Epithelial cell of esophagus (primary cell): ENCODE results near the gene XDH.

ENCODE experiments used
- DNase-seq: peaks from one replicate; pipeline ENCODE4 v3.0.0; 2010; ENCODE audit warnings: low read depth
- H3K4me3 ChIP-seq: 2 replicates; pipeline ENCODE4 v1.5.1; 2011; ENCODE audit warnings: mild to moderate bottlenecking, low read length, control low read depth
- TF ChIP-seq, protein P1 (sequence below): IDR thresholded peaks from 2 replicates; pipeline ENCODE4 v1.5.1; 2011; ENCODE audit warnings: low read depth, mild to moderate bottlenecking, low read length, control low read depth, inconsistent platforms; ENCODE audit not compliant: insufficient read depth; ENCODE audit errors: missing control alignments

The XDH gene

DNA sequence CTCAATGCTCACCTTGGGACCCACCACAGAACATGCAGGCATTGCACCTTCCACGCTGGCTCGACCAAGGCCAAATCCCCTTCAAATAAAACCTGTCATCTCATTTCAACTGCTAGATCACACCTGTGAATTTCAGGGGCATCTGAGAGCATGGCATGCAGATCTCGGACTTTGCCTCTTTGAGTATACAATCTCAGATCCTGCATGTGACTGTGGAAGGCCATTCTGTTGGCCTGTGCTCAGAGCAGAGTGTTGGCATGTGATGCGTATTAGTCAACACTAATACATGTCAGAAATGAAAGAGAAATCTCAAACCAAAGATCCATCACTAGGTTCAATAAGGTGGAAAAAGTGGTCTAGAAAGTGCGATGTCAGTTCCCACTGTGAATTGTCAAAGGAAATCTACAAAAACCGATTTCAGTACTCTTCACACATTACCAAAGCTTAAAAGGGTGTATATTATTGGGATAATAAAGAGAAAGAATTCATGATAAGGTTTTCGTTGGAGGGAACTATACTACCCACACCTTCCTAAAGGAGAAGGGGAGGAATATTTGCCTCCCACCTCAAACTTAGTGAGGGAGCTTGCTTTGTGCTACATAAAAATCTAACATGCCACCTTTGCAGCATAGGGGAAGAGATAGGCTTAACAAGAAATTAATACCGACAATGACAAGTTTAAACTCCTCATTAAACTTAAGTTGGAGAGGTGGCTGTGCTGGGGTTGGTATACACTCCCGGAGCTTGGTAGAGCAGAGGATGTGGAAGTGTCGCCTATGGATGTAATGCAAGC is 7.8 kb downstream of the XDH start:
- no peak overlapping the region for H3K4me3 ChIP-seq
- TF ChIP-seq, protein P1, sequence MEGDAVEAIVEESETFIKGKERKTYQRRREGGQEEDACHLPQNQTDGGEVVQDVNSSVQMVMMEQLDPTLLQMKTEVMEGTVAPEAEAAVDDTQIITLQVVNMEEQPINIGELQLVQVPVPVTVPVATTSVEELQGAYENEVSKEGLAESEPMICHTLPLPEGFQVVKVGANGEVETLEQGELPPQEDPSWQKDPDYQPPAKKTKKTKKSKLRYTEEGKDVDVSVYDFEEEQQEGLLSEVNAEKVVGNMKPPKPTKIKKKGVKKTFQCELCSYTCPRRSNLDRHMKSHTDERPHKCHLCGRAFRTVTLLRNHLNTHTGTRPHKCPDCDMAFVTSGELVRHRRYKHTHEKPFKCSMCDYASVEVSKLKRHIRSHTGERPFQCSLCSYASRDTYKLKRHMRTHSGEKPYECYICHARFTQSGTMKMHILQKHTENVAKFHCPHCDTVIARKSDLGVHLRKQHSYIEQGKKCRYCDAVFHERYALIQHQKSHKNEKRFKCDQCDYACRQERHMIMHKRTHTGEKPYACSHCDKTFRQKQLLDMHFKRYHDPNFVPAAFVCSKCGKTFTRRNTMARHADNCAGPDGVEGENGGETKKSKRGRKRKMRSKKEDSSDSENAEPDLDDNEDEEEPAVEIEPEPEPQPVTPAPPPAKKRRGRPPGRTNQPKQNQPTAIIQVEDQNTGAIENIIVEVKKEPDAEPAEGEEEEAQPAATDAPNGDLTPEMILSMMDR, result no peak
- DNase-seq, result no peak

DNA sequence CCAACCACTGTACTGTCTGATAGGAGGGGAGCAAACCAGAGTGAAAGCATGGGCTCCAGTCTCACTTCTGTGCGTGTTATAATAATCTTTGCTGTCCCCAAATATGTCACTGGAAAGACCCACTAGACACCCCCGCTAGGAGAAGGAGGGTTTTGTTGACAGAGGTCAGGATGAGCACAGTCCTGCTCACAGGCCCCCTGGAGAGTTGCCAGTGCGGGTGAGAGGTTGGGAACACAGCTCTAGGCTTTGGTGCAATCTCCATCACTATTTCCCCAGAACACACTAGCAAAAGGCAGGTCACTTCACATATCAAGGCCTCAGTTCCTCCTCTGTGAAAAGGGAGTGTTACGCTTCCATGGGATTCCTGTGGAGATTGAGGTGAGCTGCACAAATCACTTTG is 9.7 kb downstream of the XDH start:
- H3K4me3 ChIP-seq, result no peak overlapping the region
- DNase-seq, result no peak
- TF ChIP-seq, protein P1, result no peak

DNA sequence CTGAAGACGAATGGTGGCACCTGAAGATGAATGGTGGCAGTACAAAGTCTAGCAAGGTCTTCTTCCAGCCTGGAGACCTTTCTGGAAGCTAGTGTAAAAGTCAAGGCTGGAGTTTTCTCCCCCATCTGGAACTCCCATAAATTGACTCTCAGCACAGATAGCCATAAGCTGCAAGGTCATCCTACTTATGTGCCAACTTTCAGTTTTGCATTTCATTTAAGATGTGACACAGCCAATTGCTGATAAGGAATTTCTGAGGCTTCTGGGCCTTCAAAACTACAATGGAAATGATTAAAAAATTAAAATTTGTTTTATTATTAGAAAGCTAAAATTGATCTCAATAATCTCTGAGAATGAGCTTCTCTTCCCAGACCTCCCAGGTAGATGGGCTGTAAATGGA is 10.2 kb downstream of the XDH start:
- H3K4me3 ChIP-seq, result no peak overlapping the region
- no peak for DNase-seq
- TF ChIP-seq, protein P1, result no peak

DNA sequence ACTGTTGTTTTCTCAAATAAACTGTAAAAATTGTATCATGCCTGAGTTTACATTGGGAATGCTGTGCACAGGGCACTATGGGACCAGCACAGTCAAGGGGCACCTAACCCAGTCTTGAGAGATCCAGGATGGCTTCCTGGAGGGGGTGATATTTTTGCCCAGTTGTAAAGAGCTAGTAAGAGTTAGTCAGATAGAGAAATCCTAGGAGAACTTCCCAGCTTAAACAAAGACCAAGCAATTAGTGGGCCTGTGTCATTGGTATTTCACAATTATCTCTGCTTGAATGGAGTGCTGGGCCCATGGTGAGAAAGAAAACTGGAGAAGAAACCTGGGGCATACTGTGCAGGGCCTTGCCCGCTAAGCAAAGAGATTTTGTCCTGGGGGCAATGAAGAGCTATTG is 12.2 kb downstream of the XDH start:
- TF ChIP-seq, protein P1, result no peak
- no peak overlapping the region for H3K4me3 ChIP-seq
- peak; percentile 75 for DNase-seq

DNA sequence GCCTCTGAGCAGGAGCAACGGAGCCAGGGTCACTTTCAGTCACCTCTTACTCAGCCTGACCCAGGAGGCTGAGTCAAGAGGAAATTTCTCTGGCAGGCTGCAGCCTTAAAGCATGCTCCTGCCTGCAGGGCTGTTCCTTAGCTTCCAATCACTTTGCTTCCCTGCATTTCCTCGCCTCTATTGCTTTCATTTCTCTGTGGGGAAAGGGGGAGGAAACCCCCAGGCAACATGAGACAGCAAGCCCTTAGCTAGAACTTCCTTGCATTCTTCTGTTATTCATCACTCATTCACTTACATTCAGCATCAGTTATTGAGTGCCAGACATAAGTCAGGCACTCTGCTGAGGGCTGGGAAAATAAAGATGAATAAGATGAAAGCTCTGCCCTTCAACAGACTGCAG is 13.0 kb downstream of the XDH start:
- no peak overlapping the region for H3K4me3 ChIP-seq
- DNase-seq, result peak; percentile 100
- TF ChIP-seq, protein P1, result no peak

DNA sequence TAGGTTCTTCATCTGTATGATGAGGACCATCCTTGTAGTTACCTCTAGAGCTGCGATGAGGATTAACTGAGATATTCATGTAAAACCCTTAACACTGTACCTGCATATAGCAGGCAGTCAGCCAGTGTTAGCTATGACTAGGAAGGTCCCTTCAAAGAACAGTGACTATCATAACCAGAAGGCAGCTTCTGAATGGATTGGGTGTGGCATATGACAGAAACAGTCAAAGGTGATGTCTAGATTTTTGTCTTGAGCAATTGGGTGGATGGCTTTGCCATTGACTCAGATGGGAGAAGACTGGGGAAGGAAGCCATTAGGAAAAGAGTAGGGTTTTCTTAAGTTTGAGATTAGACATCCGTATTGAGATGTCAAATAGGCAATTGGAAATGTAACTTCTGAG is 15.7 kb downstream of the XDH start:
- DNase-seq, result peak; percentile 73
- TF ChIP-seq, protein P1, result no peak
- no peak overlapping the region for H3K4me3 ChIP-seq

DNA sequence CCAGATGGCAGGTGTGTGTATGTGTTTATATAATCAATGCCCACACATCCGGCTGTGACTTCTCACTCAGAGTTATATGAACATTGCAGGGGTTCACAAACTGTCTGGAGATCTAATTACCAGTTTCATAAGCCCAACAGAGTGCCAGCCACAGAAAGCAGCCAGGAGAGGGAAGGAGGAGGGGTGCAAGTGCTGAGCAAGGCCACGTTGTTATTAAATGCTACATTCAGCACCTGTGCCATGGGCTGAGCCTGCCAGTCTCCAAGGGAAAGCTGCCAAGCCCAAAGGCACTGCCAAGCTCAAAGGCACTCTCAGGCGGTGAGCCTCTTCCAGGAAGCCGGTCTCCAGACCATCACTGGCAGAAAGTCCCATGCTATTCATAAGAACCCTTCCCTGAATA is 17.4 kb downstream of the XDH start:
- DNase-seq, result no peak
- TF ChIP-seq, protein P1, result no peak
- no peak overlapping the region for H3K4me3 ChIP-seq
